GM21367 (cell line): ENCODE measurements around the gene PLCZ1.
"Not testable (repeated sequence)": the region's sequence is repeated elsewhere in the genome, so short reads cannot be mapped to it uniquely, and the experiment has no call there.

Experiments used
- ATAC-seq: cut with Tn5 transposase; IDR thresholded peaks from one replicate; pipeline ENCODE4 v1.9.1; 2021; ENCODE audit not compliant: unreplicated experiment

PLCZ1 gene

GRCh38 chr12:18703321-18703720, 34.5 kb downstream of the PLCZ1 start:
- ATAC-seq: no peak

- no peak for ATAC-seq
Observed at GRCh38 chr12:18700271-18700670, 37.5 kb downstream of the PLCZ1 start.

- no peak for ATAC-seq
Observed at GRCh38 chr12:18696971-18697602, 40.7 kb downstream of the PLCZ1 start.

GRCh38 chr12:18693986-18694385, 43.8 kb downstream of the PLCZ1 start:
- ATAC-seq: not testable (repeated sequence)

GRCh38 chr12:18690653-18691052, 47.2 kb downstream of the PLCZ1 start:
- no peak for ATAC-seq

- no peak for ATAC-seq
Observed at GRCh38 chr12:18689771-18690170, 48.0 kb downstream of the PLCZ1 start.

- ATAC-seq: no peak
Observed at GRCh38 chr12:18684430-18684829, 53.4 kb downstream of the PLCZ1 start.

- ATAC-seq: no peak
Observed at GRCh38 chr12:18683327-18684013, 54.3 kb downstream of the PLCZ1 start.

GRCh38 chr12:18681818-18682217, 56.0 kb downstream of the PLCZ1 start:
- ATAC-seq: no peak

GRCh38 chr12:18676996-18677588, 60.7 kb downstream of the PLCZ1 start:
- no peak for ATAC-seq

GRCh38 chr12:18676141-18676540, 61.7 kb downstream of the PLCZ1 start:
- no peak for ATAC-seq

GRCh38 chr12:18658829-18659228, 79.0 kb downstream of the PLCZ1 start:
- no peak for ATAC-seq

- ATAC-seq: no peak
Observed at GRCh38 chr12:18658179-18658578, 79.6 kb downstream of the PLCZ1 start.

GRCh38 chr12:18655351-18655750, 82.5 kb downstream of the PLCZ1 start:
- ATAC-seq: no peak

- ATAC-seq: no peak
Observed at GRCh38 chr12:18653465-18653864, 84.3 kb downstream of the PLCZ1 start.

GRCh38 chr12:18652596-18652995, 85.2 kb downstream of the PLCZ1 start:
- no peak for ATAC-seq

- ATAC-seq: no peak
Observed at GRCh38 chr12:18651525-18651924, 86.3 kb downstream of the PLCZ1 start.

- ATAC-seq: no peak
Observed at GRCh38 chr12:18646286-18646890, 91.4 kb downstream of the PLCZ1 start.

GRCh38 chr12:18644564-18644963, 93.2 kb downstream of the PLCZ1 start:
- no peak for ATAC-seq

GRCh38 chr12:18643681-18644080, 94.1 kb downstream of the PLCZ1 start:
- ATAC-seq: no peak

- ATAC-seq: no peak
Observed at GRCh38 chr12:18640321-18640955, 97.4 kb downstream of the PLCZ1 start.

- ATAC-seq: no peak
Observed at GRCh38 chr12:18634382-18634781, 103.4 kb downstream of the PLCZ1 start.
